ENCODE results near the gene RAB6B. TPM values are rescaled to one million over a fixed set of nuclear protein-coding genes. Genes with fewer than 3 reads are reported as not detected.

RAB6B gene
- total and polyA plus RNA-seq, 2 donors (not counting 1 experiment from before 2014, with no cell fraction given): 0.83 to 1.5 TPM

DNA sequence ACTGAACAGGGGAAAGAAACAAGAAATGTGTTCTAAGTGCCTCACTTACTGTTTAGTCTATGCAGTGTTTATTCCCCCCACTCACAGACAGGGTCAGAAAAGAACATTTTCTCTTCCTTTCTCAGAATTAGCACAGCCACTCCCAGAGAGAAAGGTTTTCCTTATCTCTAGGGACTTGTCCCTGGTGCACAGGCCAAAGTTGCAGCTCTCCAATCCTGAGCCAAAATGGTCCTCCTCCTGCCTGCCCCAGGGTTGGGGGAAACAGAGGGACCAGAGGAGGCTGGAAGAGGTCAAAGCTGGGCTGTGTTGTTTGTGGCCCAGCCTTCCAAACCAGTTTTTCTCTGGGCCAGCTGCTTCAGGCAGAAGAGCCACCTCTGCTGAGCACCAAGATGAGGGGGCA lies 12.0 kb downstream of the RAB6B start:
- Histone ChIP-seq H3K9me3 (ENCODE audit: control insufficient read depth, insufficient read depth, low read depth, low read length) (no peaks in the 10 kb centered on the region), H3K4me3 (replicated peaks in 1 of 4; ENCODE audit: control extremely low read depth in 1 of 4, insufficient read depth in 1 of 4, low read depth in 3 of 4, low read length in 4 of 4) (no peak overlapping the region), H3K9ac (ENCODE audit: insufficient read depth, low read length) (no peak overlapping the region), H4K20me1 (ENCODE audit: control insufficient read depth, extremely low read depth, insufficient read depth, low read length) (no peaks in the 10 kb centered on the region), H3K4me2 (ENCODE audit: extremely low read depth, insufficient read depth, low read length) (no peak overlapping the region), H3K36me3 (ENCODE audit: control insufficient read depth, insufficient read depth, low read length) (no peaks in the 10 kb centered on the region), H3K27ac (ENCODE audit: insufficient read depth, low read length) (no peak overlapping the region), H3K79me2 (ENCODE audit: control insufficient read depth, insufficient read depth, low read length) (no peaks in the 10 kb centered on the region), H3K4me1 (ENCODE audit: control insufficient read depth, extremely low read depth, insufficient read depth, low read length) (no peaks in the 10 kb centered on the region), H2AFZ (ENCODE audit: low read length) (no peak overlapping the region), H3K27me3 (ENCODE audit: control insufficient read depth, insufficient read depth, low read length) (no peaks in the 10 kb centered on the region)
- TF ChIP-seq, protein P1, sequence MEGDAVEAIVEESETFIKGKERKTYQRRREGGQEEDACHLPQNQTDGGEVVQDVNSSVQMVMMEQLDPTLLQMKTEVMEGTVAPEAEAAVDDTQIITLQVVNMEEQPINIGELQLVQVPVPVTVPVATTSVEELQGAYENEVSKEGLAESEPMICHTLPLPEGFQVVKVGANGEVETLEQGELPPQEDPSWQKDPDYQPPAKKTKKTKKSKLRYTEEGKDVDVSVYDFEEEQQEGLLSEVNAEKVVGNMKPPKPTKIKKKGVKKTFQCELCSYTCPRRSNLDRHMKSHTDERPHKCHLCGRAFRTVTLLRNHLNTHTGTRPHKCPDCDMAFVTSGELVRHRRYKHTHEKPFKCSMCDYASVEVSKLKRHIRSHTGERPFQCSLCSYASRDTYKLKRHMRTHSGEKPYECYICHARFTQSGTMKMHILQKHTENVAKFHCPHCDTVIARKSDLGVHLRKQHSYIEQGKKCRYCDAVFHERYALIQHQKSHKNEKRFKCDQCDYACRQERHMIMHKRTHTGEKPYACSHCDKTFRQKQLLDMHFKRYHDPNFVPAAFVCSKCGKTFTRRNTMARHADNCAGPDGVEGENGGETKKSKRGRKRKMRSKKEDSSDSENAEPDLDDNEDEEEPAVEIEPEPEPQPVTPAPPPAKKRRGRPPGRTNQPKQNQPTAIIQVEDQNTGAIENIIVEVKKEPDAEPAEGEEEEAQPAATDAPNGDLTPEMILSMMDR (conservative IDR thresholded peaks at IDR 0.05 in 1 of 2, IDR thresholded peaks at IDR 0.05 in 1 of 2; ENCODE audit: low read depth in 1 of 2, low read length in 2 of 2): no peak
- no peak for TF ChIP-seq EZH2 (IDR thresholded peaks at IDR 0.05; ENCODE audit: low read length, missing control alignments)
- no peak for DNase-seq (ENCODE audit: low read depth in 2 of 2)

DNA sequence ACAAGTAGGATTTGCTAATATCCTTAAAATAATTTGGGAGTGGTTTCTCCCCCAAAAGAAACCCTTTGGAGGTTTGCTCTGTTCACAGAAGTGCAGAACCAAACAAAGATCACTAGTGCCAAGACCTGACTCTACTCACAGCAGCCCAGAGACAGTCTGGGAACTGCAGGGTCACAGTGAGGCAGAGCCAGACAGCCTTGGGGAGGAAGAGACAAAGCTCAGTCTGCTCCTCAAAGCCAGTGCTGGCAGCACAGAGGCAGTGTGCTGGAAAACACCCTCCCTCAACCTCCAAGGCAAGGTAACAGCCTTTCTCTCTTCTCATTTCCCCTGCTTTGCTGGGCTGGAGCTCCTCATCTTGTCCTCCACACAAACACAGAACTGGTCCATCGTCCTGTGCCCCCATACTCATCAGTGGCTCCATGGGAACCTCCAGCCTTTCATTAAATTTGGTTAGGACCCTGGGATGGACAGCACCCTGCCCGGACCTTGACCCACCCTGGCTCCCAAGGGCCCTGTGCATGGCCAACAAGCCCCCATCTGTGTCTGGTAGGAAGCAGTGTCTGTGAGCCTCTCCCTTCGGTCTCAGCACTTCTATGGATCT lies 12.6 kb downstream of the RAB6B start:
- Histone ChIP-seq H2AFZ (ENCODE audit: low read length) (no peak overlapping the region), H3K4me3 (replicated peaks in 1 of 4; ENCODE audit: control extremely low read depth in 1 of 4, insufficient read depth in 1 of 4, low read depth in 3 of 4, low read length in 4 of 4) (no peak overlapping the region), H3K9me3 (ENCODE audit: control insufficient read depth, insufficient read depth, low read depth, low read length) (no peaks in the 10 kb centered on the region), H3K27me3 (ENCODE audit: control insufficient read depth, insufficient read depth, low read length) (no peaks in the 10 kb centered on the region), H3K36me3 (ENCODE audit: control insufficient read depth, insufficient read depth, low read length) (no peaks in the 10 kb centered on the region), H3K27ac (ENCODE audit: insufficient read depth, low read length) (no peak overlapping the region), H3K4me2 (ENCODE audit: extremely low read depth, insufficient read depth, low read length) (no peak overlapping the region), H3K4me1 (ENCODE audit: control insufficient read depth, extremely low read depth, insufficient read depth, low read length) (no peaks in the 10 kb centered on the region), H4K20me1 (ENCODE audit: control insufficient read depth, extremely low read depth, insufficient read depth, low read length) (no peaks in the 10 kb centered on the region), H3K79me2 (ENCODE audit: control insufficient read depth, insufficient read depth, low read length) (no peaks in the 10 kb centered on the region), H3K9ac (ENCODE audit: insufficient read depth, low read length) (no peak overlapping the region)
- TF ChIP-seq EZH2 (IDR thresholded peaks at IDR 0.05; ENCODE audit: low read length, missing control alignments): no peak
- TF ChIP-seq, protein P1 (conservative IDR thresholded peaks at IDR 0.05 in 1 of 2, IDR thresholded peaks at IDR 0.05 in 1 of 2; ENCODE audit: low read depth in 1 of 2, low read length in 2 of 2): no peak
- DNase-seq (ENCODE audit: low read depth in 2 of 2): no peak

DNA sequence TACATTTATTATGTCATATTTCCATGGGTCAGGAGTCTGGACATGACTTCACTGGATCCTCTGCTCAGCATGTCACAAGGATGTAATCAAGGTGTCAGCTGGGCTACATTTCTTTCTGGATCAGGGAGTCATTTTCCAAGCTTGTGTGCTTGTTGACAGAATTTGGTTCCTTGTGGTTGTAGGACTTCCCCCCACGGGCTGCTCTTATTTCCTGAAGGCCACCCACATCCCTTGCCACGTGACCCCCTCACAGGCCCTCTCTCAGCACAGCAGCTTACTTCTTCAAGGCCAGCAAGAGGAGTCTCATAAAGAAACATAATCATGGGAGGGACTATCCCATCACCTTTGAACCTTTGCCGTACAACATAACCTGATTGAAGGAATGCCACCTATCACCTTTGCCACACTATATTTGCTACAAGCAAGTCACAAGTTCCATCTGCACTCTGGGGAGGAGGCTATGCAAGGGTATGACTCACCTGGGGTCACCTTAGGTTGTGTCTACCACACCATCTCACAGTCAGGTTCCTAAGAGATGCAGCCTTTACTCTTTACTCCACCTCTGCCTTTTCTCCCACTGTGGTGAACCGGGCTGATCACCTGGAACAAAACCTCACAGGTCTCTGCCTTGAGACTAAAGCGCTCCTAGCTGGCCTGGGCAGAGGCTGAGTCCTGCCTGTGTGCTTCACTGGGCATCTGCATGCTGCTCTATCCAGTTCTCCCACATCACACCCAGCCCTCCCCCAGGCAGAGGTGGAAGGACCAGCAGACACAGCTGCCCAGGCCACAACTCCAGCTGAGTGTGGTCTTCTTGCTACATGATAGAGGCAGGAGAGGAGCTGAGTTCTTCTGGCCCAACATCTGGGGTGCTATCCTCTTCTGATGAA lies 13.5 kb downstream of the RAB6B start:
- no peaks in the 10 kb centered on the region for H3K4me1 ChIP-seq (ENCODE audit: control insufficient read depth, extremely low read depth, insufficient read depth, low read length)
- no peak overlapping the region for H3K27ac ChIP-seq (ENCODE audit: insufficient read depth, low read length)
- no peak for TF ChIP-seq EZH2 (IDR thresholded peaks at IDR 0.05; ENCODE audit: low read length, missing control alignments)
- TF ChIP-seq, protein P1 (conservative IDR thresholded peaks at IDR 0.05 in 1 of 2, IDR thresholded peaks at IDR 0.05 in 1 of 2; ENCODE audit: low read depth in 1 of 2, low read length in 2 of 2): no peak
- no peak overlapping the region for H3K4me3 ChIP-seq (replicated peaks in 1 of 4; ENCODE audit: control extremely low read depth in 1 of 4, insufficient read depth in 1 of 4, low read depth in 3 of 4, low read length in 4 of 4)
- H3K9ac ChIP-seq (ENCODE audit: insufficient read depth, low read length): no peak overlapping the region
- no peak overlapping the region for H3K4me2 ChIP-seq (ENCODE audit: extremely low read depth, insufficient read depth, low read length)
- H2AFZ ChIP-seq (ENCODE audit: low read length): no peak overlapping the region
- no peak for DNase-seq (ENCODE audit: low read depth in 2 of 2)
- H3K27me3 ChIP-seq (ENCODE audit: control insufficient read depth, insufficient read depth, low read length): no peaks in the 10 kb centered on the region
- H3K36me3 ChIP-seq (ENCODE audit: control insufficient read depth, insufficient read depth, low read length): no peaks in the 10 kb centered on the region
- no peaks in the 10 kb centered on the region for H3K79me2 ChIP-seq (ENCODE audit: control insufficient read depth, insufficient read depth, low read length)
- H4K20me1 ChIP-seq (ENCODE audit: control insufficient read depth, extremely low read depth, insufficient read depth, low read length): no peaks in the 10 kb centered on the region
- H3K9me3 ChIP-seq (ENCODE audit: control insufficient read depth, insufficient read depth, low read depth, low read length): no peaks in the 10 kb centered on the region
